ENCODE data around the gene NECAB2.

- TF ChIP-seq, protein P1, sequence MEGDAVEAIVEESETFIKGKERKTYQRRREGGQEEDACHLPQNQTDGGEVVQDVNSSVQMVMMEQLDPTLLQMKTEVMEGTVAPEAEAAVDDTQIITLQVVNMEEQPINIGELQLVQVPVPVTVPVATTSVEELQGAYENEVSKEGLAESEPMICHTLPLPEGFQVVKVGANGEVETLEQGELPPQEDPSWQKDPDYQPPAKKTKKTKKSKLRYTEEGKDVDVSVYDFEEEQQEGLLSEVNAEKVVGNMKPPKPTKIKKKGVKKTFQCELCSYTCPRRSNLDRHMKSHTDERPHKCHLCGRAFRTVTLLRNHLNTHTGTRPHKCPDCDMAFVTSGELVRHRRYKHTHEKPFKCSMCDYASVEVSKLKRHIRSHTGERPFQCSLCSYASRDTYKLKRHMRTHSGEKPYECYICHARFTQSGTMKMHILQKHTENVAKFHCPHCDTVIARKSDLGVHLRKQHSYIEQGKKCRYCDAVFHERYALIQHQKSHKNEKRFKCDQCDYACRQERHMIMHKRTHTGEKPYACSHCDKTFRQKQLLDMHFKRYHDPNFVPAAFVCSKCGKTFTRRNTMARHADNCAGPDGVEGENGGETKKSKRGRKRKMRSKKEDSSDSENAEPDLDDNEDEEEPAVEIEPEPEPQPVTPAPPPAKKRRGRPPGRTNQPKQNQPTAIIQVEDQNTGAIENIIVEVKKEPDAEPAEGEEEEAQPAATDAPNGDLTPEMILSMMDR (IDR thresholded peaks at IDR 0.05): no peak
- TF ChIP-seq POLR2A (IDR thresholded peaks at IDR 0.05) (peak in 3 of 4 donors; percentile 86 to 96 (median 88)), EP300 (IDR thresholded peaks at IDR 0.05) (peak in 2 of 4 donors; percentile 18 to 75), POLR2AphosphoS5 (IDR thresholded peaks at IDR 0.05) (peak; percentile 89 to 91)
Observed at GRCh38 chr16:83952940-83953795, 14.9 kb upstream of the NECAB2 start, which contains the start of gene OSGIN1.
